ENCODE results near the gene CARS1. TPM values are rescaled to one million over a fixed set of nuclear protein-coding genes. Genes with fewer than 3 reads are reported as not detected.

CARS1 gene
- total and polyA plus RNA-seq, 2 experiments from 2014 or later = 72.9 to 95.9 TPM

DNA sequence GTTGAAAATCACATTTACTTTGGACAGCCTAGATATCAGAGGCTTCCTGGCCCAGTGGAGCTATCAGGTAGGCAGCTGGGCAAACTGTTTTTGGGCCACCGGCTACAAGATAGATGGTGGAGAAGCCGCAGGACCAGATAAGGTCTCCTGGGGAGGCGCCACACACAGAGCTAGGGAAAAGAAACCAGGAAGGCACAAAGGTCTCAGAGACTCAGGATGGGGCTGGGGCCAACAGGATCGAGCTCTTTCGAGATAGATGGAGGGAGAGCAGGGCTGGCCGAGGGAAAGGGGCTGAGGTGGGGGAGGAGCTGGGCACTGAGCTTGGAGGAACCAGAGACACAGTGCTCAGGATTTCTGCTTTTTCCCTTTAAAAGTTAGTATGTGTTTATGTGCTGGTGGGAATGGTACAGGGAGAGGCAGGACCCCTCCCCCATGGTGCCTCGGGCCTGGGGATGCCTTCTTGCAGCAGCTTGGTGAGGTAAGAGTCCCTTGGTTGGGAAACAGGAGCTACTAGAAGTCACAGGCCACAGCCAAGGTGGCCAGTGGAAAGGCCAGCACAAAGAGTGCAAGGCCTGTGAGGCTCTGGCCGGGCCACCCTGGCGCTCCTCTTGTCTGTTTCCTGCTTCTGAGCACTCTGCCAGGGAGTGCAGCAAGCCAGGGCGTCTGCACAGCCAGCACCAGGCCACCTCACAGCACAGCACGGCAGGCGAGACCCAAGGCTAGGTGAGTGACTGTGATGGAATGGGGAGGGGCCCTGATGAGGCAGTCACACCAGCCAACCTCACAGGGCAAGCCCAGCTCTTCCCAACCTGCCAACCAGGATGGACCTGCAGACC lies 53.6 kb downstream of the CARS1 start:
- Histone ChIP-seq H3K27ac (ENCODE audit: low read depth) (no peak overlapping the region), H4K20me1 (replicated peaks; ENCODE audit: insufficient read depth) (no peaks in the 10 kb centered on the region; the same call in none of the 2 replicates), H3F3A (replicated peaks; ENCODE audit: low read depth) (0 out of 2 replicates have a peak, but pooled peaks cover 3% of the 10 kb centered on the region), H3K4me3 (no peak overlapping the region), H3K27me3 (ENCODE audit: insufficient read depth) (no peaks in the 10 kb centered on the region), H3K36me3 (ENCODE audit: insufficient read depth) (peaks cover 21% of the 10 kb centered on the region), H3K4me2 (no peak overlapping the region), H3K4me1 (ENCODE audit: insufficient read depth) (no peaks in the 10 kb centered on the region), H3K79me2 (replicated peaks; ENCODE audit: insufficient read depth) (no peaks in the 10 kb centered on the region), H3K9me2 (ENCODE audit: insufficient read depth) (no peaks in the 10 kb centered on the region), H2AFZ (no peak overlapping the region)
- no peak for ATAC-seq
- peaks cover 74% of the 10 kb centered on the region for H3K36me3 Mint-ChIP-seq (ENCODE audit: low read depth)
- DNase-seq (ENCODE audit: low spot score) = no peak
- H3K27ac Mint-ChIP-seq = no peak overlapping the region
- TF ChIP-seq POLR2AphosphoS5 (IDR thresholded peaks at IDR 0.05; ENCODE audit: low read depth) (no peak), ZNF331 (CRISPR knock-in tag; IDR thresholded peaks at IDR 0.05; ENCODE audit: low read depth) (no peak), EZH2 (IDR thresholded peaks at IDR 0.05; ENCODE audit: low read depth, unreplicated experiment) (no peak), NANOG (IDR thresholded peaks at IDR 0.05; ENCODE audit: borderline replicate concordance) (no peak), CREB1 (CRISPR knock-in tag; IDR thresholded peaks at IDR 0.05; ENCODE audit: low read depth) (no peak), JUNB (IDR thresholded peaks at IDR 0.05; ENCODE audit: unreplicated experiment) (no peak), EZH2phosphoT487 (IDR thresholded peaks at IDR 0.05; ENCODE audit: unreplicated experiment) (no peak), STAT1 (IDR thresholded peaks at IDR 0.05; ENCODE audit: unreplicated experiment) (no peak), ZNF114 (CRISPR knock-in tag; IDR thresholded peaks at IDR 0.05) (no peak)
- TF ChIP-seq, protein P1, sequence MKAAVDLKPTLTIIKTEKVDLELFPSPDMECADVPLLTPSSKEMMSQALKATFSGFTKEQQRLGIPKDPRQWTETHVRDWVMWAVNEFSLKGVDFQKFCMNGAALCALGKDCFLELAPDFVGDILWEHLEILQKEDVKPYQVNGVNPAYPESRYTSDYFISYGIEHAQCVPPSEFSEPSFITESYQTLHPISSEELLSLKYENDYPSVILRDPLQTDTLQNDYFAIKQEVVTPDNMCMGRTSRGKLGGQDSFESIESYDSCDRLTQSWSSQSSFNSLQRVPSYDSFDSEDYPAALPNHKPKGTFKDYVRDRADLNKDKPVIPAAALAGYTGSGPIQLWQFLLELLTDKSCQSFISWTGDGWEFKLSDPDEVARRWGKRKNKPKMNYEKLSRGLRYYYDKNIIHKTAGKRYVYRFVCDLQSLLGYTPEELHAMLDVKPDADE (IDR thresholded peaks at IDR 0.05) = no peak
- TF ChIP-seq, protein P2, sequence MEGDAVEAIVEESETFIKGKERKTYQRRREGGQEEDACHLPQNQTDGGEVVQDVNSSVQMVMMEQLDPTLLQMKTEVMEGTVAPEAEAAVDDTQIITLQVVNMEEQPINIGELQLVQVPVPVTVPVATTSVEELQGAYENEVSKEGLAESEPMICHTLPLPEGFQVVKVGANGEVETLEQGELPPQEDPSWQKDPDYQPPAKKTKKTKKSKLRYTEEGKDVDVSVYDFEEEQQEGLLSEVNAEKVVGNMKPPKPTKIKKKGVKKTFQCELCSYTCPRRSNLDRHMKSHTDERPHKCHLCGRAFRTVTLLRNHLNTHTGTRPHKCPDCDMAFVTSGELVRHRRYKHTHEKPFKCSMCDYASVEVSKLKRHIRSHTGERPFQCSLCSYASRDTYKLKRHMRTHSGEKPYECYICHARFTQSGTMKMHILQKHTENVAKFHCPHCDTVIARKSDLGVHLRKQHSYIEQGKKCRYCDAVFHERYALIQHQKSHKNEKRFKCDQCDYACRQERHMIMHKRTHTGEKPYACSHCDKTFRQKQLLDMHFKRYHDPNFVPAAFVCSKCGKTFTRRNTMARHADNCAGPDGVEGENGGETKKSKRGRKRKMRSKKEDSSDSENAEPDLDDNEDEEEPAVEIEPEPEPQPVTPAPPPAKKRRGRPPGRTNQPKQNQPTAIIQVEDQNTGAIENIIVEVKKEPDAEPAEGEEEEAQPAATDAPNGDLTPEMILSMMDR (conservative IDR thresholded peaks at IDR 0.05; ENCODE audit: low read depth in 2 of 2) = no peak
- TF ChIP-seq, protein P3, sequence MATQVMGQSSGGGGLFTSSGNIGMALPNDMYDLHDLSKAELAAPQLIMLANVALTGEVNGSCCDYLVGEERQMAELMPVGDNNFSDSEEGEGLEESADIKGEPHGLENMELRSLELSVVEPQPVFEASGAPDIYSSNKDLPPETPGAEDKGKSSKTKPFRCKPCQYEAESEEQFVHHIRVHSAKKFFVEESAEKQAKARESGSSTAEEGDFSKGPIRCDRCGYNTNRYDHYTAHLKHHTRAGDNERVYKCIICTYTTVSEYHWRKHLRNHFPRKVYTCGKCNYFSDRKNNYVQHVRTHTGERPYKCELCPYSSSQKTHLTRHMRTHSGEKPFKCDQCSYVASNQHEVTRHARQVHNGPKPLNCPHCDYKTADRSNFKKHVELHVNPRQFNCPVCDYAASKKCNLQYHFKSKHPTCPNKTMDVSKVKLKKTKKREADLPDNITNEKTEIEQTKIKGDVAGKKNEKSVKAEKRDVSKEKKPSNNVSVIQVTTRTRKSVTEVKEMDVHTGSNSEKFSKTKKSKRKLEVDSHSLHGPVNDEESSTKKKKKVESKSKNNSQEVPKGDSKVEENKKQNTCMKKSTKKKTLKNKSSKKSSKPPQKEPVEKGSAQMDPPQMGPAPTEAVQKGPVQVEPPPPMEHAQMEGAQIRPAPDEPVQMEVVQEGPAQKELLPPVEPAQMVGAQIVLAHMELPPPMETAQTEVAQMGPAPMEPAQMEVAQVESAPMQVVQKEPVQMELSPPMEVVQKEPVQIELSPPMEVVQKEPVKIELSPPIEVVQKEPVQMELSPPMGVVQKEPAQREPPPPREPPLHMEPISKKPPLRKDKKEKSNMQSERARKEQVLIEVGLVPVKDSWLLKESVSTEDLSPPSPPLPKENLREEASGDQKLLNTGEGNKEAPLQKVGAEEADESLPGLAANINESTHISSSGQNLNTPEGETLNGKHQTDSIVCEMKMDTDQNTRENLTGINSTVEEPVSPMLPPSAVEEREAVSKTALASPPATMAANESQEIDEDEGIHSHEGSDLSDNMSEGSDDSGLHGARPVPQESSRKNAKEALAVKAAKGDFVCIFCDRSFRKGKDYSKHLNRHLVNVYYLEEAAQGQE (IDR thresholded peaks at IDR 0.05; ENCODE audit: unreplicated experiment) = no peak
- TF ChIP-seq, protein P4, sequence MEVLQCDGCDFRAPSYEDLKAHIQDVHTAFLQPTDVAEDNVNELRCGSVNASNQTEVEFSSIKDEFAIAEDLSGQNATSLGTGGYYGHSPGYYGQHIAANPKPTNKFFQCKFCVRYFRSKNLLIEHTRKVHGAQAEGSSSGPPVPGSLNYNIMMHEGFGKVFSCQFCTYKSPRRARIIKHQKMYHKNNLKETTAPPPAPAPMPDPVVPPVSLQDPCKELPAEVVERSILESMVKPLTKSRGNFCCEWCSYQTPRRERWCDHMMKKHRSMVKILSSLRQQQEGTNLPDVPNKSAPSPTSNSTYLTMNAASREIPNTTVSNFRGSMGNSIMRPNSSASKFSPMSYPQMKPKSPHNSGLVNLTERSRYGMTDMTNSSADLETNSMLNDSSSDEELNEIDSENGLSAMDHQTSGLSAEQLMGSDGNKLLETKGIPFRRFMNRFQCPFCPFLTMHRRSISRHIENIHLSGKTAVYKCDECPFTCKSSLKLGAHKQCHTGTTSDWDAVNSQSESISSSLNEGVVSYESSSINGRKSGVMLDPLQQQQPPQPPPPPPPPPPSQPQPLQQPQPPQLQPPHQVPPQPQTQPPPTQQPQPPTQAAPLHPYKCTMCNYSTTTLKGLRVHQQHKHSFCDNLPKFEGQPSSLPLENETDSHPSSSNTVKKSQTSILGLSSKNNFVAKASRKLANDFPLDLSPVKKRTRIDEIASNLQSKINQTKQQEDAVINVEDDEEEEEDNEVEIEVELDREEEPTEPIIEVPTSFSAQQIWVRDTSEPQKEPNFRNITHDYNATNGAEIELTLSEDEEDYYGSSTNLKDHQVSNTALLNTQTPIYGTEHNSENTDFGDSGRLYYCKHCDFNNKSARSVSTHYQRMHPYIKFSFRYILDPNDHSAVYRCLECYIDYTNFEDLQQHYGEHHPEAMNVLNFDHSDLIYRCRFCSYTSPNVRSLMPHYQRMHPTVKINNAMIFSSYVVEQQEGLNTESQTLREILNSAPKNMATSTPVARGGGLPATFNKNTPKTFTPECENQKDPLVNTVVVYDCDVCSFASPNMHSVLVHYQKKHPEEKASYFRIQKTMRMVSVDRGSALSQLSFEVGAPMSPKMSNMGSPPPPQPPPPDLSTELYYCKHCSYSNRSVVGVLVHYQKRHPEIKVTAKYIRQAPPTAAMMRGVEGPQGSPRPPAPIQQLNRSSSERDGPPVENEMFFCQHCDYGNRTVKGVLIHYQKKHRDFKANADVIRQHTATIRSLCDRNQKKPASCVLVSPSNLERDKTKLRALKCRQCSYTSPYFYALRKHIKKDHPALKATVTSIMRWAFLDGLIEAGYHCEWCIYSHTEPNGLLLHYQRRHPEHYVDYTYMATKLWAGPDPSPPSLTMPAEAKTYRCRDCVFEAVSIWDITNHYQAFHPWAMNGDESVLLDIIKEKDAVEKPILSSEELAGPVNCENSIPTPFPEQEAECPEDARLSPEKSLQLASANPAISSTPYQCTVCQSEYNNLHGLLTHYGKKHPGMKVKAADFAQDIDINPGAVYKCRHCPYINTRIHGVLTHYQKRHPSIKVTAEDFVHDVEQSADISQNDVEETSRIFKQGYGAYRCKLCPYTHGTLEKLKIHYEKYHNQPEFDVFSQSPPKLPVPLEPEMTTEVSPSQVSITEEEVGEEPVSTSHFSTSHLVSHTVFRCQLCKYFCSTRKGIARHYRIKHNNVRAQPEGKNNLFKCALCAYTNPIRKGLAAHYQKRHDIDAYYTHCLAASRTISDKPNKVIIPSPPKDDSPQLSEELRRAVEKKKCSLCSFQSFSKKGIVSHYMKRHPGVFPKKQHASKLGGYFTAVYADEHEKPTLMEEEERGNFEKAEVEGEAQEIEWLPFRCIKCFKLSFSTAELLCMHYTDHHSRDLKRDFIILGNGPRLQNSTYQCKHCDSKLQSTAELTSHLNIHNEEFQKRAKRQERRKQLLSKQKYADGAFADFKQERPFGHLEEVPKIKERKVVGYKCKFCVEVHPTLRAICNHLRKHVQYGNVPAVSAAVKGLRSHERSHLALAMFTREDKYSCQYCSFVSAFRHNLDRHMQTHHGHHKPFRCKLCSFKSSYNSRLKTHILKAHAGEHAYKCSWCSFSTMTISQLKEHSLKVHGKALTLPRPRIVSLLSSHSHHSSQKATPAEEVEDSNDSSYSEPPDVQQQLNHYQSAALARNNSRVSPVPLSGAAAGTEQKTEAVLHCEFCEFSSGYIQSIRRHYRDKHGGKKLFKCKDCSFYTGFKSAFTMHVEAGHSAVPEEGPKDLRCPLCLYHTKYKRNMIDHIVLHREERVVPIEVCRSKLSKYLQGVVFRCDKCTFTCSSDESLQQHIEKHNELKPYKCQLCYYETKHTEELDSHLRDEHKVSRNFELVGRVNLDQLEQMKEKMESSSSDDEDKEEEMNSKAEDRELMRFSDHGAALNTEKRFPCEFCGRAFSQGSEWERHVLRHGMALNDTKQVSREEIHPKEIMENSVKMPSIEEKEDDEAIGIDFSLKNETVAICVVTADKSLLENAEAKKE (CRISPR knock-in tag; IDR thresholded peaks at IDR 0.05) = no peak
- peaks cover 5% of the 10 kb centered on the region for H3K27me3 Mint-ChIP-seq (ENCODE audit: insufficient read depth, low read depth, poor library complexity)
- H3K9me3 Mint-ChIP-seq = no peaks in the 10 kb centered on the region
- H3K4me3 Mint-ChIP-seq = no peak overlapping the region
- H3K4me1 Mint-ChIP-seq = no peaks in the 10 kb centered on the region

Data from GM23338 (cell line).